A549 (cell line): ENCODE results near the gene MBNL3. TPM values are rescaled to one million over a fixed set of nuclear protein-coding genes. Genes with fewer than 3 reads are reported as not detected.

ENCODE experiments used
- ATAC-seq, 2 experiments: fragments of 200-7000 bp in 1 of 2; fragments of >200 bp in 1 of 2; cut with Nextera tagmentation in 1 of 2; cut with Tn5 transposase in 1 of 2; 3 replicates each; pipeline versions ENCODE4 v1.8.0 to v1.9.1; 2018 to 2020; ENCODE audit warnings: mild to moderate bottlenecking in 1 of 2, moderate library complexity in 1 of 2
- CTCF ChIA-PET: fragments of 300-600 bp; sonication (Branson Sonifier 250); formaldehyde crosslinking; extraction: SDS; loops from one replicate; lab custom pipeline; 2021; ENCODE audit warnings: antibody characterized with exemption, inconsistent platforms; lab: Yijun Ruan, JAX
- POLR2A ChIA-PET: fragments of 350-600 bp; formaldehyde crosslinking; extraction: SDS; loops from one replicate; lab custom pipeline; 2021; ENCODE audit warnings: antibody characterized with exemption, inconsistent platforms; lab: Yijun Ruan, JAX
- DNase-seq, 2 experiments: peaks; one replicate each; pipeline versions ENCODE4 v3.0.0 to v3.0.0-alpha.2; 2011 to 2016; ENCODE audit warnings: low read depth in 1 of 2, low spot score in 1 of 2
- FAIRE-seq: peaks from 2 replicates; lab custom pipeline; 2011; peaks lifted over from hg19 to GRCh38; lab: Jason Lieb, UNC
- H3K27ac ChIP-seq, 2 experiments: fragments of >200 bp; sonication (Bioruptor Twin); formaldehyde crosslinking; 3 replicates each; pipeline ENCODE4 v1.5.1; 2016 to 2017
- H3K4me1 ChIP-seq: fragments of >200 bp; sonication (Bioruptor Twin); formaldehyde crosslinking; 3 replicates; pipeline ENCODE4 v1.6.1; 2016
- H3K4me2 ChIP-seq: fragments of >200 bp; sonication (Bioruptor Twin); formaldehyde crosslinking; 3 replicates; pipeline ENCODE4 v1.6.1; 2016
- H3K4me3 ChIP-seq: fragments of >200 bp; sonication (Bioruptor Twin); formaldehyde crosslinking; 3 replicates; pipeline ENCODE4 v1.5.1; 2016
- H3K9me3 ChIP-seq: fragments of >200 bp; sonication (Bioruptor Twin); formaldehyde crosslinking; 3 replicates; pipeline ENCODE4 v1.6.1; 2016
- BHLHE40 ChIP-seq: IDR thresholded peaks from 2 replicates; pipeline ENCODE4 v1.6.1; 2012; ENCODE audit warnings: low read depth, low read length, inconsistent platforms
- CHD2 ChIP-seq: fragments of 150-350 bp; IDR thresholded peaks from 2 replicates; pipeline ENCODE4 v1.6.1; 2014; ENCODE audit warnings: low read length; ENCODE audit not compliant: partially characterized antibody
- CHD4 ChIP-seq: fragments of 200-600 bp; sonication (generic); IDR thresholded peaks from 2 replicates; pipeline ENCODE4 v1.6.1; 2016; ENCODE audit warnings: antibody characterized with exemption, mild to moderate bottlenecking, borderline replicate concordance
- EHF ChIP-seq: fragments of 250-450 bp; sonication (Bioruptor Pico); IDR thresholded peaks from 2 replicates; pipeline ENCODE4 v1.5.0; 2020; ENCODE audit warnings: mild to moderate bottlenecking
- EHMT2 ChIP-seq: fragments of 200-600 bp; sonication (generic); IDR thresholded peaks from 2 replicates; pipeline ENCODE4 v1.6.1; 2016; ENCODE audit warnings: antibody characterized with exemption, low read depth, mild to moderate bottlenecking, moderate library complexity
- EP300 ChIP-seq, 2 experiments: fragments of >200 bp; sonication (Bioruptor Twin); formaldehyde crosslinking; IDR thresholded peaks; 2 replicates in 1 of 2; 3 replicates in 1 of 2; pipeline ENCODE4 v1.6.1; 2016 to 2017
- FOSL2 ChIP-seq, 2 experiments: fragments of 450-650 bp in 1 of 2; fragments of >200 bp in 1 of 2; sonication (Bioruptor Twin) in 1 of 2; formaldehyde crosslinking; IDR thresholded peaks; 2 replicates each; pipeline versions ENCODE4 v1.5.0 to v1.6.1; 2016 to 2020; ENCODE audit warnings: mild to moderate bottlenecking in 1 of 2, moderate library complexity in 1 of 2
- FOXS1 ChIP-seq: fragments of 250-450 bp; sonication (Bioruptor Pico); IDR thresholded peaks from 2 replicates; pipeline ENCODE4 v1.5.0; 2020; ENCODE audit warnings: mild to moderate bottlenecking, moderate library complexity
- GATA3 ChIP-seq: IDR thresholded peaks from 2 replicates; pipeline ENCODE4 v1.6.1; 2012; ENCODE audit warnings: borderline replicate concordance
- HDAC2 ChIP-seq: fragments of 200-600 bp; sonication (generic); IDR thresholded peaks from 2 replicates; pipeline ENCODE4 v1.6.1; 2016
- HEYL ChIP-seq: fragments of 250-450 bp; sonication (Bioruptor Pico); IDR thresholded peaks from 2 replicates; pipeline ENCODE4 v1.8.0; 2021; ENCODE audit warnings: mild to moderate bottlenecking, moderate library complexity
- HOXA7 ChIP-seq: fragments of 250-450 bp; sonication (Bioruptor Pico); IDR thresholded peaks from 2 replicates; pipeline ENCODE4 v1.5.0; 2020; ENCODE audit warnings: mild to moderate bottlenecking, moderate library complexity
- HOXB13 ChIP-seq: fragments of 250-450 bp; sonication (Bioruptor Pico); IDR thresholded peaks from 2 replicates; pipeline ENCODE4 v1.5.0; 2020; ENCODE audit warnings: low read depth, mild to moderate bottlenecking, moderate library complexity
- HOXB5 ChIP-seq: fragments of 250-450 bp; sonication (Bioruptor Pico); IDR thresholded peaks from 2 replicates; pipeline ENCODE4 v1.5.0; 2020; ENCODE audit warnings: mild to moderate bottlenecking, moderate library complexity
- JUN ChIP-seq, 2 experiments: fragments of >200 bp; sonication (Bioruptor Twin); formaldehyde crosslinking; IDR thresholded peaks; 2 replicates in 1 of 2; 3 replicates in 1 of 2; pipeline ENCODE4 v1.6.1; 2016 to 2017
- JUNB ChIP-seq: fragments of >200 bp; sonication (Bioruptor Twin); formaldehyde crosslinking; IDR thresholded peaks from 2 replicates; pipeline ENCODE4 v1.6.1; 2016
- KDM1A ChIP-seq: fragments of 200-600 bp; sonication (generic); IDR thresholded peaks from 2 replicates; pipeline ENCODE4 v1.6.1; 2016; ENCODE audit warnings: low read depth, mild to moderate bottlenecking
- KDM5A ChIP-seq: fragments of 200-600 bp; sonication (generic); IDR thresholded peaks from 2 replicates; pipeline ENCODE4 v1.6.1; 2016; ENCODE audit warnings: antibody characterized with exemption, mild to moderate bottlenecking
- MAFK ChIP-seq: fragments of 450-650 bp; IDR thresholded peaks from 2 replicates; pipeline ENCODE4 v1.6.1; 2014; ENCODE audit not compliant: partially characterized antibody
- NR3C1 ChIP-seq: fragments of >200 bp; sonication (Bioruptor Twin); formaldehyde crosslinking; IDR thresholded peaks from 3 replicates; pipeline ENCODE4 v1.6.1; 2017
- PHF8 ChIP-seq: fragments of 200-600 bp; sonication (generic); IDR thresholded peaks from 2 replicates; pipeline ENCODE4 v1.6.1; 2016; ENCODE audit warnings: low read depth, mild to moderate bottlenecking, antibody characterized with exemption, moderate library complexity, borderline replicate concordance
- POLR2AphosphoS2 ChIP-seq: conservative IDR thresholded peaks from 2 replicates; pipeline ENCODE4 v1.6.1; 2012; ENCODE audit warnings: low read length, improper control_type of control experiment, inconsistent platforms
- RARB ChIP-seq: fragments of 250-450 bp; sonication (Bioruptor Pico); IDR thresholded peaks from 2 replicates; pipeline ENCODE4 v1.8.0; 2021; ENCODE audit warnings: mild to moderate bottlenecking, moderate library complexity
- SMC3 ChIP-seq: fragments of >200 bp; sonication (Bioruptor Twin); formaldehyde crosslinking; IDR thresholded peaks from 3 replicates; pipeline ENCODE4 v1.6.1; 2018; ENCODE audit warnings: inconsistent platforms
- SREBF2 ChIP-seq: fragments of 450-650 bp; IDR thresholded peaks from 2 replicates; pipeline ENCODE4 v1.6.1; 2014; ENCODE audit warnings: mild to moderate bottlenecking, moderate library complexity
- ZFP36 ChIP-seq: fragments of 450-650 bp; IDR thresholded peaks from 2 replicates; pipeline ENCODE4 v1.6.1; 2014; ENCODE audit warnings: borderline replicate concordance; ENCODE audit not compliant: partially characterized antibody
- WGBS: methylation state at CpG from one replicate; pipeline ENCODE4 v1.1.6; 2017; ENCODE audit errors: missing lambda C conversion rate; 5-methylcytosine and 5-hydroxymethylcytosine counted together
- polyA plus RNA-seq, 4 experiments: library from polyadenylated mRNA; depleted of rRNA in 3 of 4; stranded (reverse); fragments of >200 nt; fragmentation: RNase III in 1 of 4; extraction: RNeasy Plus Mini Kit Qiagen cat#74134 plus additional on column Dnase treatment in 1 of 4; gene quantifications; 2 replicates in 3 of 4; 3 replicates in 1 of 4; pipeline ENCODE4 v1.2.3, GENCODE V29; 2011 to 2017
- TF ChIP-seq, protein P1 (sequence below): IDR thresholded peaks from 2 replicates; pipeline ENCODE4 v1.6.1; 2012
- TF ChIP-seq, protein P2 (sequence below): fragments of >200 bp; sonication (Bioruptor Twin); formaldehyde crosslinking; IDR thresholded peaks from 2 replicates; pipeline ENCODE4 v1.6.1; 2016
- TF ChIP-seq, protein P3 (sequence below): fragments of >200 bp; sonication (Bioruptor Twin); formaldehyde crosslinking; IDR thresholded peaks from 3 replicates; pipeline ENCODE4 v1.6.1; 2016

The MBNL3 gene
- polyA plus RNA-seq, 2 of the 4 experiments (the other 2 are of a cell fraction), result not detected

DNA sequence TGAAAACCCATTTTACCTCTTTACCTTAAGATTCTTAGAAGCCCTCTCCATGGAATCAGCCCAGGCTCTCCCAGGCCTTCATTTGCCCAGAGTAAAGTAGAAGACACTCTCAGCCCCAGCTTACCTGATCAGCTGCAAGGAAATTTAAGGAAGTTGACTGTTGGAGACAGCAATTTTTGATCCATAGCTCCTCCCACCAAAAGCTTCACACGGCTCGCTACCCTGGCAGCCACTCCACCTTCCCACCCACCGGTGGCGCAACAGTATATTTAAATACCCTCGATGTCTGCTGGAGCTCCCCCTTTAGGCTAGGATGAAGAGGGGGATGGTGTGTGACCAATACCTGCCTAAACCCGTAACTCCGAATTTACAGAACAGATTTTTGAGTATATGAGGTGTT is 75.4 kb downstream of the MBNL3 start:
- CTCF ChIA-PET, result no interaction called here
- ATAC-seq (no peak), DNase-seq (peak in 1 of 2 experiments; percentile 3), FAIRE-seq (no peak)
- POLR2A ChIA-PET, result no interaction called here
- no peak for TF ChIP-seq EP300 (IDR thresholded peaks at IDR 0.05)
- TF ChIP-seq ZFP36, result no peak
- no peak for TF ChIP-seq FOXS1 (CRISPR knock-in tag)
- TF ChIP-seq BHLHE40, result no peak
- TF ChIP-seq HOXA7, result no peak
- no peak for TF ChIP-seq EHF (CRISPR knock-in tag)
- TF ChIP-seq HDAC2, result no peak
- TF ChIP-seq, protein P1, sequence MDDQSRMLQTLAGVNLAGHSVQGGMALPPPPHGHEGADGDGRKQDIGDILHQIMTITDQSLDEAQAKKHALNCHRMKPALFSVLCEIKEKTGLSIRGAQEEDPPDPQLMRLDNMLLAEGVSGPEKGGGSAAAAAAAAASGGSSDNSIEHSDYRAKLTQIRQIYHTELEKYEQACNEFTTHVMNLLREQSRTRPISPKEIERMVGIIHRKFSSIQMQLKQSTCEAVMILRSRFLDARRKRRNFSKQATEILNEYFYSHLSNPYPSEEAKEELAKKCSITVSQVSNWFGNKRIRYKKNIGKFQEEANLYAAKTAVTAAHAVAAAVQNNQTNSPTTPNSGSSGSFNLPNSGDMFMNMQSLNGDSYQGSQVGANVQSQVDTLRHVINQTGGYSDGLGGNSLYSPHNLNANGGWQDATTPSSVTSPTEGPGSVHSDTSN, result no peak
- TF ChIP-seq EHMT2, result no peak
- Histone ChIP-seq H3K4me1 (no peaks in the 10 kb centered on the region), H3K27ac (no peak overlapping the region), H3K9me3 (no peaks in the 10 kb centered on the region), H3K4me2 (no peak overlapping the region), H3K4me3 (no peak overlapping the region)
- 20% methylated on average over 7 of the region's 7 CpGs for WGBS

DNA sequence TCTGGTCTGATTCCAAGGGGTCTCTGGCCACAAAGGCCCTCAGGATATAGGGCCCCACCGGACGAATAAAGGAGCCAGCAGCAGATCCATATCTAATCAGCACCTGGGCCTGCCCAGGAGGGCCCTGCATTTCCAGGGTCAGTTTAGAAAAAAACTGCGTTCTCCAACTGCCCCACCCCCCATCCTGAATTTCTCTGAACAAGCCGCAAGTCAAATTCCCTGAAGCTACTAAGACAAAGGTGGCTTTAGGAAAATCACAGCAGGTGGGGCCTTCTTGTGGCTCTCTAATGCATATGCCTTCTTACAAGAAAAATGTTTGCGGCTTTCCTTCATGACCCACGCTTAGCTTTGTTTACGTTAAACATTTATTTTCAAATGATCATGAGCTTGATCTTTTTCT is 76.6 kb downstream of the MBNL3 start:
- 56% methylated on average over 7 of the region's 7 CpGs for WGBS
- DNase-seq (no peak), ATAC-seq (no peak), FAIRE-seq (no peak)
- Histone ChIP-seq H3K4me3 (no peak overlapping the region), H3K4me1 (no peaks in the 10 kb centered on the region), H3K27ac (no peak overlapping the region), H3K9me3 (no peaks in the 10 kb centered on the region), H3K4me2 (no peak overlapping the region)
- CTCF ChIA-PET, result no interaction called here
- POLR2A ChIA-PET, result no interaction called here
- TF ChIP-seq EHF (CRISPR knock-in tag) (no peak), JUN (IDR thresholded peaks at IDR 0.05) (no peak), SREBF2 (no peak), KDM5A (no peak), HEYL (CRISPR knock-in tag) (no peak), MAFK (no peak), FOXS1 (CRISPR knock-in tag) (no peak), FOSL2 (IDR thresholded peaks at IDR 0.05) (no peak), FOSL2 (CRISPR knock-in tag; IDR thresholded peaks at IDR 0.05) (no peak), RARB (CRISPR knock-in tag) (no peak)
- TF ChIP-seq, protein P2, sequence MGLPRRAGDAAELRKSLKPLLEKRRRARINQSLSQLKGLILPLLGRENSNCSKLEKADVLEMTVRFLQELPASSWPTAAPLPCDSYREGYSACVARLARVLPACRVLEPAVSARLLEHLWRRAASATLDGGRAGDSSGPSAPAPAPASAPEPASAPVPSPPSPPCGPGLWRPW, result no peak
- TF ChIP-seq, protein P3, sequence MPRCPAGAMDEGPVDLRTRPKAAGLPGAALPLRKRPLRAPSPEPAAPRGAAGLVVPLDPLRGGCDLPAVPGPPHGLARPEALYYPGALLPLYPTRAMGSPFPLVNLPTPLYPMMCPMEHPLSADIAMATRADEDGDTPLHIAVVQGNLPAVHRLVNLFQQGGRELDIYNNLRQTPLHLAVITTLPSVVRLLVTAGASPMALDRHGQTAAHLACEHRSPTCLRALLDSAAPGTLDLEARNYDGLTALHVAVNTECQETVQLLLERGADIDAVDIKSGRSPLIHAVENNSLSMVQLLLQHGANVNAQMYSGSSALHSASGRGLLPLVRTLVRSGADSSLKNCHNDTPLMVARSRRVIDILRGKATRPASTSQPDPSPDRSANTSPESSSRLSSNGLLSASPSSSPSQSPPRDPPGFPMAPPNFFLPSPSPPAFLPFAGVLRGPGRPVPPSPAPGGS, result no peak

DNA sequence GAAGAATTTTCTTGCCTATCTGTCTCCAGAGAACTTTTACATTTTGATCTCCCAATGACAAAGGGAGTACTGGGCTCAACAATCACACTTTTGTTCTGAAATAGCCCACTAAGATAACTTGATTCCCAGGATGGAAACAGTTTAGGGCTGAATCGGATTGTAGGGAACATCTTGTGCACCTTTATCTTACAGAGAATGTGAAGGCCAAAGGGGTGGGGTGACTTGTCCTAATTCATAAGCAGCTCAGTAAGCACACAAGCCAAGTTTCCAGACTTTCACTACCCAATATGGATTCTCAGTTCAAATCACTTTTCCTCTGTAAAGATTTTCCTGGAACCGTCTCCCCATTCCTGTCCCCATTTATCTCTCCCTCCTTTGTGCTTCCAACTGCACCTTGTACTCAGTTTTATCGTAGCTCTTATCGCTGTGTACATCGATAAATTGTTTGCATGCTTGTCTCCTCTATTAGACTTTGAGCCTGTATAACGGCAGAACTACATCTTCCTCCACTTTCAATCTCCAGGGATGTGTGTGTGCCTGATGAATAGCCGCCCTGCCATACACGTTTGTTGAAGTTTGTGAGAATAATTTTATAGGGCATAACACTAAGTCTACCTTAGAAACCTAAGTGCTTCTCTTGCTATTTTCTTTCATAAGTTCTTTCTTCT is 77.4 kb downstream of the MBNL3 start:
- DNase-seq (no peak), FAIRE-seq (no peak)
- H3K4me3 ChIP-seq, result no peak overlapping the region
- no peaks in the 10 kb centered on the region for H3K9me3 ChIP-seq
- CTCF ChIA-PET, result no interaction called here
- WGBS, result 17% methylated on average over 8 of the region's 8 CpGs
- no peak overlapping the region for H3K4me2 ChIP-seq
- TF ChIP-seq HEYL (CRISPR knock-in tag), result no peak
- no peak for TF ChIP-seq SREBF2
- TF ChIP-seq CHD4, result no peak
- no peak for TF ChIP-seq GATA3
- TF ChIP-seq ZFP36, result no peak
- no peak for TF ChIP-seq SMC3
- no peak for TF ChIP-seq EHMT2
- TF ChIP-seq, protein P3, result no peak
- no peak for TF ChIP-seq POLR2AphosphoS2
- no peak for TF ChIP-seq CHD2
- TF ChIP-seq KDM1A, result no peak
- TF ChIP-seq HOXB5 (CRISPR knock-in tag), result no peak
- no peak for TF ChIP-seq HOXB13 (CRISPR knock-in tag)
- TF ChIP-seq HDAC2, result no peak
- TF ChIP-seq PHF8, result no peak
- no peak for TF ChIP-seq NR3C1
- TF ChIP-seq HOXA7, result no peak
- no peak for TF ChIP-seq JUNB
- TF ChIP-seq, all 56 proteins: peak for 0
- H3K27ac ChIP-seq, result no peak overlapping the region
- POLR2A ChIA-PET, result no interaction called here
- no peaks in the 10 kb centered on the region for H3K4me1 ChIP-seq
- ATAC-seq, result no peak
